ENCODE results near the gene SEMA3C. TPM values are rescaled to one million over a fixed set of nuclear protein-coding genes. Genes with fewer than 3 reads are reported as not detected.
"Not testable (repeated sequence)": the region's sequence is repeated elsewhere in the genome, so short reads cannot be mapped to it uniquely, and the experiment has no call there.

SEMA3C gene
- polyA plus RNA-seq, 4 donors: 24.3 to 248 (median 51.3) TPM

DNA sequence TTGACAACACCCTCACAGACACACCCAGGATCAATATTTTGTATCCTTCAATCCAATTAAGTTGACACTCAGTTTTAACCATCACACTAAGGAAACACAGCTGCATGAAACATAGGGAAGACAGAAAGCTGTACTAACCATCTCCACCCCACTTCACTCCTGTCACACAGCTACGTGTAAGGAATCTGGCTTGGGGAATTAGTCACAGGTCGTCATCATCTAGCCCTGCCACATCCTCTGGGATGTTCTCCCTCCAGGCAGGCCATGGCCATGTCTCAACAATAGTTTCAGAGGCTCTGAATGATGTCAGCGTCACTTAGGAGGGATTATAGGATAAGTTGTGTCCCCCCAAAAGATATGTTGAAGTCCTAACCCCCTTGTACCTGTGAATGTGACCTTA lies 10.8 kb upstream of the SEMA3C start:
- no peak for DNase-seq (ENCODE audit: low read depth in 4 of 4, low spot score in 3 of 4)

DNA sequence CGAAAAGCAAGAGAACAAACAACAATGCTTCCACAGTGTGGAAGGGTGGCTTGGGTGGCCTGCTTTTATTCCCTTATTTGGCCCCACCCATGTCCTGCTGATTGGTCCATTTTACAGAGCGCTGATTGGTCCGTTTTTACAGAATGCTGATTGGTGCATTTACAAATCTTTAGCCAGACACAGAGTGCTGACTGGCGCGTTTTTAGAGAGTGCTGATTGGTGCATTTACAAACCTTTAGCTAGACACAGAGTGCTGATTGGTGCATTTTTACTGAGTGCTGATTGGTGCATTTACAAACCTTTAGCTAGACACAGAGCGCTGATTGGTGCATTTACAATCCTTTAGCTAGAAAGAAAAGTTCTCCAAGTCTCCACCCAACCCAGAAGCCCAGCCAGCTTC lies 8.1 kb upstream of the SEMA3C start:
- not testable (repeated sequence) for DNase-seq (ENCODE audit: low read depth in 4 of 4, low spot score in 3 of 4)

DNA sequence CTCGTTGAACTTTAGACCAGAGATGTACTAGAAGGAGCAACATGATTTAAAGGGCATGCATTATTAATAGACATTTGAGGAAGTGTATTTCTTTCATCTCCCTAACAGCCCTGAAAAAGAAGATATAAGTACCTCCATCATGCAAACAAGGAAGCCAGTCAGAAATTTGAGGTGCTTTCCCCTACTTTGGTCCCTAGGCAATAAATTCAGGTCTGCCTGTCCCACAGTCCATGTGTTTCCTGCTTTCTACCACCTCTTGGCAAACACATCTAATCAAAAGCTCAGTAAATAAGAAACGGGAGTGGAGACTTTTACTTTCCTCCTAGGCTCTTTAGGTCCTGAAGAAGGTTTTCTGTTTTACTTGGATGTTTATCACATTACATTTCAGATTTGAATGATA lies 5.2 kb upstream of the SEMA3C start:
- no peak for DNase-seq (ENCODE audit: low read depth in 4 of 4, low spot score in 3 of 4)

DNA sequence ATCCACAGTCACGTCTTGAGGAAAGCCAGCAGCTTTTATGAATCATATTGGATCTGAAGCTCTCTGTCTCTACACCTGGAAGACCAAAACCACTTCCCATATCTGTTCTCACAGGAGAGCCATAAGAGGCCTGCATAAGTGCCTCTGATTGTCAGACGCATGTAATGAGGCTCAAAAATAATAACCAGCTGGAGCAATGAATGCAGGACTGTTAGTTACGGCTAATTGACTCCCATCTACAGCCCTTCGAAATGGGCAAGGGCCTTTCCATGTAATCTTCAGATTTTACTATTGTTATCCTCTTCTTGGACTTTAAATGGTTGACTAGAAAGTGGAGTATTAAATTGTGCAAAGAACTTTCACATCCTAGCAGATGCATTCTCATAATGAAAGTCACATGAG lies 4.4 kb upstream of the SEMA3C start:
- no peak for DNase-seq (ENCODE audit: low read depth in 4 of 4, low spot score in 3 of 4)

DNA sequence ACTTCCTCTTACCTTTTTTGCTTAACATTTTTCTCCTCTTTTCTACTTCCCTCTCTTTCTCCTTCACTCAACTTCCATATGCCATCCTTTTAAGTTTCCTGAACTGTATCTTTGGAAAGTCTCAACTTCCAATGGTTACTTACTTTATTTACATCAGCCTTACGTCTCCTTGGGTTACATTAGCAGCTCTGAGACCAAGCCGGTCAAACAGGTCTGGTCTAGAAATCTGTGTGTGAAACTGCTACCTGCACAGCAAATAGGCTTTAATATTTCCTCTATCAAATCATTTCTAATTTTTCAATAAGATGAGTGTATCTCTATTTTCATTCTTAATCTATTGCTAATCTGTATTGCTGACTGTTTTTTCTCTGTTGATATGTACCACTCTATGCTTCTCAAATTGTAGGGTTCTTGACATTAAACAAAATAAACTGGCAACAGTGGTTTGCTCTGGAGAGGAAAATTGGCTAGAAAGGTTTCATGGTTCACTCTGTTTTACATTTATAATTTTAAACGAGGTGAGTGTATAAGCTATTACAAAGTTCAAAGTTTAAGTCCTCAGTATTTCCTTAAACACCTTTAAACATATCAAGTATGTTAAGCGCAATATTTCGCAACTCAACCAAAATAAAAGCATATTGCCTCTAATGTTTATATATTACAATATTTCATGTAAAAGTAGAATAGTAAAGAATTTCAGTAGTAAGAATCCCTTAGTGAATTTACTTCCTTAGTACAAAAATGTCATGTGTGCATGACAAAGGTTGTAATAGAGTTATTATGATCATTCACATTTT lies 3.6 kb upstream of the SEMA3C start:
- DNase-seq (ENCODE audit: low read depth in 4 of 4, low spot score in 3 of 4): peak in 1 of 4 donors; percentile 40

GRCh38 chr7:80921130-80921529 lies 2.3 kb upstream of the SEMA3C start:
- DNase-seq (ENCODE audit: low read depth in 4 of 4, low spot score in 3 of 4): no peak

DNA sequence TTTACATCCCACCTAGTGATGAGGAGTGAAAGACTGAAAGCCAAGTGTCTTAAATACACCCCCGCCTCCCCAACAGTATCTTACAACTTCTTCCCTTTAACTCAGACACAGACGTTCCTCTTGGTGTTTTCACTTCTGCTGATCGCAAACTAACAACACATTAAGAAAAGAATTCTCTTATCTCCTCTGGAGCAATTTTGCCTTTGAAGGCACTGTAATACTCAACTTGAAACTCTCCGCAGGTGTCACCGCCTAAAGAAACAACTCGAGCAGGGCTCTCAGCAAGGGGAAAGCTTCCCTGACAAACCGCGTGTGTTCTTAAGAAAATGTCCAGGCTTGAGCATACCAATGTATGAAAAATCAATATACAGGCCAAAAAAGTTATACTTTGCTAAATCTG lies 452 bp downstream of the SEMA3C start:
- no peak for DNase-seq (ENCODE audit: low read depth in 4 of 4, low spot score in 3 of 4)

DNA sequence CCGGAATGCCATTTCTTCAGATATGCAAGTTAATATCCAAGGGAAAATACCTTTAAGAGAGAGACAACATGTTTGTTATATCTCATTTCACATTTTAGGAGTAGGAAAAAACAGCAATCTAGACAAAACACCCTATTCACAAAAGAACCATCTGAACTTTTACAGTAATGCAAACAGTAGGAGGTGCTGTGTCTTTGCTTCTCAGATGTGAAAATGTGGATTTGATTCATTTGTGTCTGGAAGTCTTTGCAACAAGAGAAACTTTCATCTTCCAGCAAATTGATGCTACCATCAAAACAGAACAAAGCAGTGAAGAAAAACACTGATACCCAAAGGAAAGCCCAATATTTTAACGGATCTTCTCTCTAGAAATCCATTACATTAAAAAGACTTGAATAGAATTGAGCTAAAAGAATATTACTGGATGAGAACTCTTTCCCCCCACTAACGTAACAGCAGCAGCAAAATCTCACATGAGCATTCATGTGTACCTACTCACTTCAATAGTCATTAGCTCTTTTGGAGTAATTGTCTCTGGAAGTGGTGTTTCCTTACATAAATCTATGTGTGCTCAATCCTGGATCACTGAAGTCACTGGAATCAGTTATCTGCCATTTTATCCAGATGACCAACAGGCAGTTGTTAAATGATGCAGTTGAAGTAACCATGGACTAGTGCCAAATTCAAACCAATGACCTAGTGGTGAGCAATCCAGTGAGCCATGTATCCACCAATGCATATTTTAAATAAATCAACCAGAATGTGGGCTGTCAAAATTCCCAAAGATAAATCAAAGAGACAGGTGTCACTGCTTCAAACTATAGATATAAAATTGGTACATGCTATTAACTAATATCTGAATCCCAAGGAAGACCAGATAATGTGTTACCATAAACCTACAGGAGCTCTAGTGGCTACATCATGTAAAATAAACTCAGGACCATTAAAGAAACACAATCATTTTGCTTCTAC lies 1.8 kb downstream of the SEMA3C start:
- DNase-seq (ENCODE audit: low read depth in 4 of 4, low spot score in 3 of 4): no peak

- no peak for DNase-seq (ENCODE audit: low read depth in 4 of 4, low spot score in 3 of 4)
These were observed 8.6 kb downstream of the SEMA3C start for GRCh38 chr7:80910228-80910627.

DNA sequence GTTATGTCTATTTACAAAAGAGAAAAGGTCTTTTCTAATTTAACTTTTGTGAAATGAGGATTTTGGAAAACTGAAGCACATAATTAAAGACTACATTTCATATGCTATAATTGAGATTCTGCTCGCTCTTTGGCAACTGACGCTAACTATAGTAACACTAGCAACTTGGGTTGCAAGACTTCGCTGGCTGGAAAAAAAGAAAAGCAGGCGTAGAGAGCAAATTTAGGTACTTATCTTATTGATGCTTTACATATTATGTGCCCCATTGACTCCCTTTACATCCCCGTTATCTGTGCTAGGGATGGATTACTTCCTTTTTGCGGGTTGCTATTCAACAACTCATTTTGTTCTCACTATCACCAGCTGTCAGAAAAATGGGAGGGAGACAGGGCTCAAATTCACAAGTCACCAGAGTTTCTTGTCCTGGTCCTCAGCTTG lies 10.5 kb downstream of the SEMA3C start:
- DNase-seq (ENCODE audit: low read depth in 4 of 4, low spot score in 3 of 4): no peak

DNA sequence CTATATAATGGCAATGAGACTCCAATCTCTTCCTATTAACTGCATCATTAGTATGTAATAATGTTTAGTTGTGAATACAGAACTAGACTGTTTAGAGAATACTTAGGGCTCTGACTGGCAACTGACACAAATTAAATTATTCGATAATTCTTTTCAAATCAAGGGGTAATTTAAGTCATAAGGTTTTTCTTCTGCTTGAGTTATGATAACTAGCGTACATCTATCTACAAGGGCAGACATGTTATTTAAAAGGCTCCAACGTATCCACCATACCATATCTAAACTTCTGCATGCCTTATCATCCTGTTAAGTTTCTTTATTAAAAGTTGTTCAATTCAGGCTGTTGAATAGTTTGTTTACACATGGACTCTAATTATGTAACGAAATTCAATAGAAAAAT lies 11.2 kb downstream of the SEMA3C start:
- no peak for DNase-seq (ENCODE audit: low read depth in 4 of 4, low spot score in 3 of 4)

DNA sequence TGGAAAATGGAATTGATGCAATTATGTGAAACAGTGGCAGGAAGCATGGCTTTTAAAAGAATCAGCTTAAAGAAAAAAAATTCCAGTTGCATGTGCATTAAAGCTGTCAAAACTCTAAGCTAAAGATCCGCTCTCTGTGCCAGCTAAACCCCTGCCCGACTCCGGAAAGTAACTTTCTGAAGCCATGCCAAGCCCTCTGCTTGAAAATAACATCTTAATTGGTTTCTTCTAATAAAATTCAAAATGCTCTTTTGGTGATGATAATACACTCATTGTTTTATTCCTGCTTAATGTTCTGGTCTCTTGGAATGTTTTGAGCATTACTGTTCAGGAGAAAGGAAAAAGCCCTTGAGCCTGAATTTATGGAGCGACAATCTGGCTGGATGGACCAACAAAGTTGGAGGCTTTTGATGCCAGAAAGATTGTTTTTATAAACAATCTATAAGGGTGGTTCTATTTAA lies 11.7 kb downstream of the SEMA3C start:
- DNase-seq (ENCODE audit: low read depth in 4 of 4, low spot score in 3 of 4): no peak

DNA sequence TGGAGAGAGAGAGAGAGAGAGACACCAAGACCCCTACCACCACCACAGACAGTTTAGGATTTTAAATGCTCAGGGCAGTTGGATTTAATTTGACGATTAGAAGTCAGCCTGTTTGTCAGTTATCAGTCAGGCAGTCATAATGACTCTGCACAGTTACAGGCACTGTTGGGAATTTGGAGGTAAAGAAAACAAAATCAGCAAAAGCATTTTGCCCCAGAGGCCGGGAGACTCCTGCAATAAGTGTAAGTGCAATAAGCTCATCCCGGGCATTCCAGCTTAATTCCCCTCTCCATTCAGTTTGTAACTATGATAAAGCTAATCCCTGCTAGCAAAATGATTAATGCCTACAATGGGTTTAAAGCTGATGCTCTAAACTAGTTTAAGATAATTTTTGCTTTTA lies 13.5 kb downstream of the SEMA3C start:
- no peak for DNase-seq (ENCODE audit: low read depth in 4 of 4, low spot score in 3 of 4)

DNA sequence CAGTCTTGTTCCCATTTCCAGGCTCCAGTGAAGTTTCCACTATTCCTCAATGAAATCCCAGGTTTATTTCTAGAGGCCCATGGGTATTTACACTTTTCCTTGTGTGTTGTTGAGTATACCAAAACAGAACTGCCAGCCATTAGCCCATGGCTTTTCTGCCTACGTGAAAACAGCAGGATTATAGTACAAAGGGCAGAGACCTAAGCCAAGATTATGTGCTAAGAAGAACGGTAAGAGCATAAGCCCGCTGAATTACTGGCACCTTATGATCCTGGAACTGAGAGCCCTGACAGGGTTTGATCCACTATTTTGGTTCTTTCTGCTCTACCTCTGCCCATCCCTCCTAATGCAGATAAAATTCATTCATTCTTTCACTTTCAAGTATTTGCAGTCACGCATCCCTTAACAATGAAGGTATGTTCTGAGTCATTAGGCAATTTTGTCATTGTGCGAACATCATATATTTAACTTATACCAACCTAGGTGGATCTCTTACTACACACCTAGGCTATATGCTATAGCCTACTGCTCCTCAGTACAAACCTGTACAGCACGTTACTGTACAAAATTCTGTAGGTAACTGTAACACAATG lies 16.0 kb downstream of the SEMA3C start:
- no peak for DNase-seq (ENCODE audit: low read depth in 4 of 4, low spot score in 3 of 4)

DNA sequence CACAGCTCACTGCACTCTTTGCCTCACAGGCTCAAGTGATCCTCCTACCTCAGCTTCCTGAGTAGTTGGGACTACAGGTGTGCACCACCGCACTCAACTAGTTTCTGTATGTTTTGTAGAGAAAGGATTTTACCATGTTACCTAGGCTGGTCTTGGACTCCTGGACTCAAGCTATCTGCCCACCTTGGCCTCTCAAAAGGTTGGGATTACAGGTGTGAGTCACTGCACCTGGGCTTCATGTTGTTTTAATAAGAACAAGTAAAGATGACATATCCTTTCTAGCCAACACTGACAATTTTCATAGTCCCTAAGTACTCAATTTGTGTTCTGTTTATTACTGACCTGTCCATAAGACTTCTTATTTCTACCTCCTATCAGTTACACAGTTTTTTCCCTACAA lies 16.8 kb downstream of the SEMA3C start:
- DNase-seq (ENCODE audit: low read depth in 4 of 4, low spot score in 3 of 4): no peak

GRCh38 chr7:80900583-80901576 lies 18.0 kb downstream of the SEMA3C start:
- DNase-seq (ENCODE audit: low read depth in 4 of 4, low spot score in 3 of 4): no peak

DNA sequence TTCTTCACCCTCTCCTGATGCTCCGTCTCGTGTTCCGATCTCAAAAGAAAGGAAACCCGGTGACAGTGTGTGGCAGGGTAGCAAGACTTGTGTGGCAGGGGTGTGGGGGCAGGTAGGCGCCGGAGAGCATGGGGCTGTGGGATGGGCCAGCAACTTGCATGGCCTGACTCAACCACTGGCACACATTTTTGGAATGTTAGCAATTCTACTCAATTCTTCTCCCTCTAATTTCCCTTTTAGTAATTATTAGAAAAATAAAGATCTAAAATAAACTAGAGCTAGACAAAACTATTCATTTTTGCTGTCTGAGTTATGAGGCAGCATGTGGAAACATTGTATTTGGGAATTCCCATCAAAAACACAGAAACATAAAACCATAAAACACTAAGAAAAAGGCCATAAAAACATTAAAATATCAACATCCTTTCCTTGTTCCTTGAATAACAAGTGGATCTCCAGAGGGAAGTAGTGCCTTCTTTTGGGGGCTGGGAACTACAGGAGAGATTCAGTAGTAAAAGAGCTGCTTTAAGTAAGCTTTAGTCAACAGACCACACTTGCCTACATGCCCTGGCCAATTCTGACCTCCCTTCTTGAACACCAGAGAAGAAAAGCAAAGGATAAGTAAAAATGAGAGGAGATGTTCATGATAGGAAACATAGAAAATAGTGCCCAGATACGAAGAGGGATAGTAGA lies 21.8 kb downstream of the SEMA3C start:
- DNase-seq (ENCODE audit: low read depth in 4 of 4, low spot score in 3 of 4): no peak

GRCh38 chr7:80895056-80895455 lies 23.8 kb downstream of the SEMA3C start:
- DNase-seq (ENCODE audit: low read depth in 4 of 4, low spot score in 3 of 4): no peak

DNA sequence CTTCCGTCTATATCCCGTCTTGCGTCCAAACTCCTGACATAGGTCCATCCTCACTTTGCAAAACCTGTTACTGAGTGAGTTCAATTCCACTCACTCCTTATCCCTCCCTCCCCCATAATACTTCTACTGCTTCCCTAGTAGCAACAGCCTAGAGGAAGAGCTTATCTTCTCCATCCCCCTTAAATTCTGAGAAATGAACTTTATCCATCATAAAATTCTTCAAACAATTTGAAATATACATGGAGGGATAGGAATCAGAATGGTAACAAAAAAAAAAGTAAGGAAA lies 27.6 kb downstream of the SEMA3C start:
- no peak for DNase-seq (ENCODE audit: low read depth in 4 of 4, low spot score in 3 of 4)
